HepG2 (cell line): ENCODE results near the gene VAPA. TPM values are rescaled to one million over a fixed set of nuclear protein-coding genes. Genes with fewer than 3 reads are reported as not detected.

Source experiments
- BRCA1 ChIP-seq: sonication (generic); formaldehyde crosslinking; IDR thresholded peaks from 2 replicates; pipeline ENCODE4 v1.4.0; 2020; ENCODE audit warnings: missing genetic modification reagents
- KAT2B ChIP-seq: fragments of 150-350 bp; IDR thresholded peaks from 2 replicates; pipeline ENCODE4 v1.6.1; 2014; ENCODE audit warnings: low read depth, low read length, borderline replicate concordance
- MATR3 ChIP-seq: sonication (generic); formaldehyde crosslinking; IDR thresholded peaks from 2 replicates; pipeline ENCODE4 v1.4.0; 2020; ENCODE audit warnings: missing genetic modification reagents
- NR2F6 ChIP-seq, 2 experiments: IDR thresholded peaks; 2 replicates each; pipeline ENCODE4 v1.6.1; 2016; ENCODE audit warnings: antibody characterized with exemption in 1 of 2, mild to moderate bottlenecking in 1 of 2
- RFX5 ChIP-seq: IDR thresholded peaks from 2 replicates; pipeline ENCODE4 v1.6.1; 2011; ENCODE audit warnings: low read depth, low read length, improper control_type of control experiment
- SALL1 ChIP-seq: sonication (generic); formaldehyde crosslinking; IDR thresholded peaks from 2 replicates; pipeline ENCODE4 v1.8.0; 2022; ENCODE audit warnings: mild to moderate bottlenecking, missing genetic modification reagents
- SATB2 ChIP-seq: sonication (generic); formaldehyde crosslinking; IDR thresholded peaks from 2 replicates; pipeline ENCODE4 v1.5.0; 2020; ENCODE audit warnings: missing genetic modification reagents
- SETDB1 ChIP-seq: sonication (generic); formaldehyde crosslinking; IDR thresholded peaks from 2 replicates; pipeline ENCODE4 v1.5.1; 2020; ENCODE audit warnings: missing genetic modification reagents, mild to moderate bottlenecking, borderline replicate concordance
- STAT6 ChIP-seq: sonication (generic); formaldehyde crosslinking; IDR thresholded peaks from 2 replicates; pipeline ENCODE4 v1.4.0; 2020; ENCODE audit warnings: missing genetic modification reagents, mild to moderate bottlenecking, borderline replicate concordance
- TBL1XR1 ChIP-seq: fragments of 150-350 bp; IDR thresholded peaks from 2 replicates; pipeline ENCODE4 v1.6.1; 2014; ENCODE audit warnings: borderline replicate concordance, low read length; ENCODE audit not compliant: partially characterized antibody
- TMF1 ChIP-seq: sonication (generic); formaldehyde crosslinking; IDR thresholded peaks from 2 replicates; pipeline ENCODE4 v1.8.1; 2022; ENCODE audit warnings: low read depth, missing genetic modification reagents
- YEATS2 ChIP-seq: sonication (generic); formaldehyde crosslinking; IDR thresholded peaks from 2 replicates; pipeline ENCODE4 v1.4.0; 2020; ENCODE audit warnings: missing genetic modification reagents, borderline replicate concordance
- ZBTB20 ChIP-seq: sonication (generic); formaldehyde crosslinking; IDR thresholded peaks from 2 replicates; pipeline ENCODE4 v1.8.1; 2023; ENCODE audit warnings: missing genetic modification reagents, low read depth, mild to moderate bottlenecking, borderline replicate concordance
- ZHX2 ChIP-seq, 2 experiments: sonication (generic) in 1 of 2; formaldehyde crosslinking in 1 of 2; IDR thresholded peaks; 2 replicates each; pipeline versions ENCODE4 v1.6.1 to v1.9.0; 2014 to 2022; ENCODE audit warnings: antibody characterized with exemption in 1 of 2, borderline replicate concordance in 1 of 2, inconsistent platforms in 1 of 2, low read depth in 1 of 2, missing genetic modification reagents in 1 of 2
- ZNF414 ChIP-seq: sonication (generic); formaldehyde crosslinking; IDR thresholded peaks from 2 replicates; pipeline ENCODE4 v1.5.0; 2020; ENCODE audit warnings: missing genetic modification reagents
- ZNF451 ChIP-seq: sonication (generic); formaldehyde crosslinking; IDR thresholded peaks from 2 replicates; pipeline ENCODE4 v1.5.0; 2020; ENCODE audit warnings: mild to moderate bottlenecking, missing genetic modification reagents
- ZNF550 ChIP-seq: sonication (generic); formaldehyde crosslinking; IDR thresholded peaks from 2 replicates; pipeline ENCODE4 v1.4.0; 2020; ENCODE audit warnings: mild to moderate bottlenecking, missing genetic modification reagents, borderline replicate concordance
- ZNF558 ChIP-seq: sonication (generic); formaldehyde crosslinking; IDR thresholded peaks from 2 replicates; pipeline ENCODE4 v1.9.0; 2022; ENCODE audit warnings: mild to moderate bottlenecking, missing genetic modification reagents, borderline replicate concordance
- ZNF672 ChIP-seq: sonication (generic); formaldehyde crosslinking; IDR thresholded peaks from 2 replicates; pipeline ENCODE4 v1.8.1; 2022; ENCODE audit warnings: missing genetic modification reagents
- polyA plus RNA-seq, 8 experiments: library from polyadenylated mRNA; depleted of rRNA in 3 of 8; stranded (reverse) in 7 of 8; unstranded in 1 of 8; fragments of >200 nt; fragmentation: Illumina TruSeq in 4 of 8; extraction: Trizol in 4 of 8; gene quantifications; 2 replicates each; pipeline versions ENCODE4 v1.2.1 to v1.2.3, GENCODE V29; 2011 to 2016; ENCODE audit warnings: low read depth in 4 of 8, missing spikeins in 1 of 8, mixed read lengths in 1 of 8; ENCODE audit not compliant: insufficient read depth in 1 of 8
- total RNA-seq, 5 experiments: library from RNA; depleted of rRNA; stranded (reverse); fragments of >200 nt; fragmentation: Illumina TruSeq; extraction: Trizol; gene quantifications; 2 replicates each; pipeline ENCODE4 v1.2.3, GENCODE V29; 2016; ENCODE audit warnings: low read depth in 1 of 5

VAPA gene
- total and polyA plus RNA-seq, 2 of the 13 experiments (the other 11 are each of a cell fraction or from before 2014, with no cell fraction given), result 167 to 294 TPM

GRCh38 chr18:9898792-9899549, 14.8 kb upstream of the VAPA start (continued):
- TF ChIP-seq SATB2, result no peak
- TF ChIP-seq ZNF550 (CRISPR knock-in tag), result no peak
- TF ChIP-seq SALL1 (CRISPR knock-in tag), result no peak
- TF ChIP-seq MATR3 (CRISPR knock-in tag), result no peak
- TF ChIP-seq RFX5, result no peak
- no peak for TF ChIP-seq ZNF451 (CRISPR knock-in tag)
- peak; percentile 18; the same call in 1 of the 2 replicates for TF ChIP-seq KAT2B
- TF ChIP-seq BRCA1, result no peak
- peak; percentile 67 for TF ChIP-seq NR2F6 (IDR thresholded peaks at IDR 0.05)
- TF ChIP-seq NR2F6 (CRISPR knock-in tag; IDR thresholded peaks at IDR 0.05), result peak; percentile 68; the same call in 1 of the 2 replicates
- TF ChIP-seq ZNF414 (CRISPR knock-in tag), result no peak
- TF ChIP-seq STAT6 (CRISPR knock-in tag), result no peak
- no peak for TF ChIP-seq SETDB1 (CRISPR knock-in tag)
- TF ChIP-seq ZHX2 (IDR thresholded peaks at IDR 0.05; ENCODE audit: low read depth), result no peak
- TF ChIP-seq ZHX2 (CRISPR knock-in tag; IDR thresholded peaks at IDR 0.05; ENCODE audit: borderline replicate concordance), result no peak
- no peak for TF ChIP-seq ZBTB20 (CRISPR knock-in tag)
- TF ChIP-seq ZNF672 (CRISPR knock-in tag), result no peak
- no peak for TF ChIP-seq YEATS2
- TF ChIP-seq TBL1XR1, result no peak
- TF ChIP-seq ZNF558 (CRISPR knock-in tag), result no peak
- TF ChIP-seq TMF1 (CRISPR knock-in tag), result no peak
